Measurements from ENCODE around the gene ADORA3.
"Not testable (repeated sequence)": the region's sequence is repeated elsewhere in the genome, so short reads cannot be mapped to it uniquely, and the experiment has no call there.

Gene ADORA3

GRCh38 chr1:111547786-111548185, 44.4 kb upstream of the ADORA3 start:
- not testable (repeated sequence) for H4K20me1 ChIP-seq (ENCODE audit: insufficient read depth, low read length)

GRCh38 chr1:111542187-111542586, 38.8 kb upstream of the ADORA3 start:
- no peaks in the 10 kb centered on the region for H3K9me2 ChIP-seq (replicated peaks; ENCODE audit: insufficient read depth, low read length)
- no peaks in the 10 kb centered on the region for H3K36me3 ChIP-seq (replicated peaks; ENCODE audit: insufficient read depth, low read length)
- H3K79me2 ChIP-seq (ENCODE audit: low read length) = no peaks in the 10 kb centered on the region
- H3K9me3 ChIP-seq (replicated peaks; ENCODE audit: insufficient read depth, low read length) = no peaks in the 10 kb centered on the region
- no peaks in the 10 kb centered on the region for H3K27me3 ChIP-seq (replicated peaks; ENCODE audit: insufficient read depth, low read length)
- H3K4me3 ChIP-seq (ENCODE audit: low read length) = no peak overlapping the region
- H3K4me1 ChIP-seq (ENCODE audit: low read length) = no peaks in the 10 kb centered on the region
- no peaks in the 10 kb centered on the region for H4K20me1 ChIP-seq (ENCODE audit: insufficient read depth, low read length)
- H2AFZ ChIP-seq (ENCODE audit: low read length) = no peak overlapping the region
- H3K27ac ChIP-seq (ENCODE audit: low read length) = no peak overlapping the region
- DNase-seq = no peak
- H3K4me2 ChIP-seq (ENCODE audit: low read depth, low read length) = no peak overlapping the region
- H3K9ac ChIP-seq (ENCODE audit: low read length) = no peak overlapping the region
- H3F3A ChIP-seq (ENCODE audit: insufficient read depth, low read length) = no peaks in the 10 kb centered on the region
- no peak for TF ChIP-seq EZH2 (optimal IDR thresholded peaks at IDR 0.05; ENCODE audit: low read depth, low read length)
- TF ChIP-seq EZH2phosphoT487 (IDR thresholded peaks at IDR 0.05; ENCODE audit: low read length) = no peak
- no peak for TF ChIP-seq CTCF (IDR thresholded peaks at IDR 0.05; ENCODE audit: low read length)

More at GRCh38 chr1:111547786-111548185, 44.4 kb upstream of the ADORA3 start:
- not testable (repeated sequence) for H3K36me3 ChIP-seq (replicated peaks; ENCODE audit: insufficient read depth, low read length); H3K4me1 ChIP-seq (ENCODE audit: low read length); H3K4me2 ChIP-seq (ENCODE audit: low read depth, low read length); H3K79me2 ChIP-seq (ENCODE audit: low read length); H3K4me3 ChIP-seq (ENCODE audit: low read length); H3K9me3 ChIP-seq (replicated peaks; ENCODE audit: insufficient read depth, low read length); H3K27ac ChIP-seq (ENCODE audit: low read length); H3K9ac ChIP-seq (ENCODE audit: low read length); H2AFZ ChIP-seq (ENCODE audit: low read length); H3K27me3 ChIP-seq (replicated peaks; ENCODE audit: insufficient read depth, low read length); DNase-seq; H3K9me2 ChIP-seq (replicated peaks; ENCODE audit: insufficient read depth, low read length); H3F3A ChIP-seq (ENCODE audit: insufficient read depth, low read length)

- Histone ChIP-seq H3K4me2 (ENCODE audit: low read depth, low read length) (no peak overlapping the region), H3K4me3 (ENCODE audit: low read length) (no peak overlapping the region), H3K36me3 (replicated peaks; ENCODE audit: insufficient read depth, low read length) (no peaks in the 10 kb centered on the region), H2AFZ (ENCODE audit: low read length) (no peak overlapping the region), H3K27me3 (replicated peaks; ENCODE audit: insufficient read depth, low read length) (no peaks in the 10 kb centered on the region), H3F3A (ENCODE audit: insufficient read depth, low read length) (no peaks in the 10 kb centered on the region), H3K27ac (ENCODE audit: low read length) (no peak overlapping the region), H3K9me2 (replicated peaks; ENCODE audit: insufficient read depth, low read length) (no peaks in the 10 kb centered on the region), H3K9ac (ENCODE audit: low read length) (no peak overlapping the region), H3K9me3 (replicated peaks; ENCODE audit: insufficient read depth, low read length) (no peaks in the 10 kb centered on the region), H3K79me2 (ENCODE audit: low read length) (no peaks in the 10 kb centered on the region), H4K20me1 (ENCODE audit: insufficient read depth, low read length) (no peaks in the 10 kb centered on the region), H3K4me1 (ENCODE audit: low read length) (no peaks in the 10 kb centered on the region)
- TF ChIP-seq EZH2phosphoT487 (IDR thresholded peaks at IDR 0.05; ENCODE audit: low read length) (no peak), EZH2 (optimal IDR thresholded peaks at IDR 0.05; ENCODE audit: low read depth, low read length) (no peak), CTCF (IDR thresholded peaks at IDR 0.05; ENCODE audit: low read length) (no peak)
- no peak for DNase-seq
Measured at GRCh38 chr1:111541721-111542120, 38.3 kb upstream of the ADORA3 start.

- H3K9me2 ChIP-seq (replicated peaks; ENCODE audit: insufficient read depth, low read length) = no peaks in the 10 kb centered on the region
- no peaks in the 10 kb centered on the region for H3K27me3 ChIP-seq (replicated peaks; ENCODE audit: insufficient read depth, low read length)
- no peaks in the 10 kb centered on the region for H4K20me1 ChIP-seq (ENCODE audit: insufficient read depth, low read length)
- TF ChIP-seq CTCF (IDR thresholded peaks at IDR 0.05; ENCODE audit: low read length) = no peak
- no peak for TF ChIP-seq EZH2phosphoT487 (IDR thresholded peaks at IDR 0.05; ENCODE audit: low read length)
- no peak for TF ChIP-seq EZH2 (optimal IDR thresholded peaks at IDR 0.05; ENCODE audit: low read depth, low read length)
- no peak overlapping the region for H3K4me2 ChIP-seq (ENCODE audit: low read depth, low read length)
- no peaks in the 10 kb centered on the region for H3K79me2 ChIP-seq (ENCODE audit: low read length)
- H2AFZ ChIP-seq (ENCODE audit: low read length) = no peak overlapping the region
- H3F3A ChIP-seq (ENCODE audit: insufficient read depth, low read length) = no peaks in the 10 kb centered on the region
- H3K4me3 ChIP-seq (ENCODE audit: low read length) = no peak overlapping the region
- H3K4me1 ChIP-seq (ENCODE audit: low read length) = no peaks in the 10 kb centered on the region
- H3K36me3 ChIP-seq (replicated peaks; ENCODE audit: insufficient read depth, low read length) = no peaks in the 10 kb centered on the region
- no peak overlapping the region for H3K9ac ChIP-seq (ENCODE audit: low read length)
- DNase-seq = no peak
- H3K9me3 ChIP-seq (replicated peaks; ENCODE audit: insufficient read depth, low read length) = no peaks in the 10 kb centered on the region
- H3K27ac ChIP-seq (ENCODE audit: low read length) = no peak overlapping the region
Measured at GRCh38 chr1:111540928-111541327, 37.5 kb upstream of the ADORA3 start.
